RPMI8226 (cell line): ENCODE results near the gene CCDC69.
"Not testable (repeated sequence)": the region's sequence is repeated elsewhere in the genome, so short reads cannot be mapped to it uniquely, and the experiment has no call there.

ENCODE experiments used
- DNase-seq: peaks from one replicate; pipeline ENCODE4 v3.0.0-alpha.2; 2015

Gene CCDC69

GRCh38 chr5:151223447-151224264, at the start of gene CCDC69:
TSS of gene CCDC69 (minus strand) at chr5:151224092. CDS start at chr5:151223970, 122 bp downstream.
- DNase-seq = peak; percentile 79

- DNase-seq = no peak
These were observed 47.4 kb upstream of the CCDC69 start for GRCh38 chr5:151271336-151271735.

- no peak for DNase-seq
These were observed 46.7 kb upstream of the CCDC69 start for GRCh38 chr5:151270599-151270998.

GRCh38 chr5:151267491-151268260, 43.8 kb upstream of the CCDC69 start:
- no peak for DNase-seq

- DNase-seq = no peak
These were observed 40.2 kb upstream of the CCDC69 start for GRCh38 chr5:151264113-151264512.

- no peak for DNase-seq
These were observed 38.6 kb upstream of the CCDC69 start for GRCh38 chr5:151262532-151262931.

GRCh38 chr5:151259931-151260330, 36.0 kb upstream of the CCDC69 start:
- DNase-seq = no peak

- no peak for DNase-seq
These were observed 34.9 kb upstream of the CCDC69 start for GRCh38 chr5:151258816-151259215.

- no peak for DNase-seq
These were observed 34.3 kb upstream of the CCDC69 start for GRCh38 chr5:151258201-151258611.

- no peak for DNase-seq
These were observed 33.9 kb upstream of the CCDC69 start for GRCh38 chr5:151257731-151258181.

- peak; percentile 73 for DNase-seq
These were observed 31.9 kb upstream of the CCDC69 start for GRCh38 chr5:151255621-151256286.

GRCh38 chr5:151254990-151255389, 31.1 kb upstream of the CCDC69 start:
- not testable (repeated sequence) for DNase-seq

- DNase-seq = no peak
These were observed 30.7 kb upstream of the CCDC69 start for GRCh38 chr5:151254556-151254955.

GRCh38 chr5:151253605-151253950, 29.7 kb upstream of the CCDC69 start:
- DNase-seq = no peak

GRCh38 chr5:151252762-151253604, 29.1 kb upstream of the CCDC69 start, which contains the start of gene GM2A:
TSS of gene GM2A (plus strand) at chr5:151253185. CDS start at chr5:151253217, 32 bp downstream.
- peak; percentile 99 for DNase-seq

GRCh38 chr5:151251621-151252020, 27.7 kb upstream of the CCDC69 start:
- no peak for DNase-seq

GRCh38 chr5:151251001-151251551, 27.2 kb upstream of the CCDC69 start:
- DNase-seq = peak; percentile 12

GRCh38 chr5:151250346-151251000, 26.6 kb upstream of the CCDC69 start:
- no peak for DNase-seq

GRCh38 chr5:151249281-151249680, 25.4 kb upstream of the CCDC69 start:
- no peak for DNase-seq

- DNase-seq = no peak
These were observed 24.8 kb upstream of the CCDC69 start for GRCh38 chr5:151248651-151249050.

GRCh38 chr5:151245680-151246219, 21.9 kb upstream of the CCDC69 start:
- no peak for DNase-seq
